HepG2 (cell line): Measurements from ENCODE around the gene ZKSCAN3. TPM values are rescaled to one million over a fixed set of nuclear protein-coding genes. Genes with fewer than 3 reads are reported as not detected.

Experiments
- AKAP8 ChIP-seq: sonication (generic); formaldehyde crosslinking; IDR thresholded peaks from 2 replicates; pipeline ENCODE4 v1.5.1; 2020; ENCODE audit warnings: mild to moderate bottlenecking, missing genetic modification reagents
- CEBPG ChIP-seq: IDR thresholded peaks from 2 replicates; pipeline ENCODE4 v1.6.1; 2016
- FUBP1 ChIP-seq: sonication (generic); formaldehyde crosslinking; IDR thresholded peaks from 2 replicates; pipeline ENCODE4 v1.5.1; 2020; ENCODE audit warnings: missing genetic modification reagents, mild to moderate bottlenecking, borderline replicate concordance
- HIC2 ChIP-seq: sonication (generic); formaldehyde crosslinking; IDR thresholded peaks from 2 replicates; pipeline ENCODE4 v1.9.0; 2022; ENCODE audit warnings: low read depth, missing genetic modification reagents
- HMGXB4 ChIP-seq, 2 experiments: sonication (generic) in 1 of 2; formaldehyde crosslinking in 1 of 2; IDR thresholded peaks; 2 replicates each; pipeline versions ENCODE4 v1.4.0 to v1.6.1; 2018 to 2020; ENCODE audit warnings: missing genetic modification reagents in 2 of 2, borderline replicate concordance in 1 of 2, low read depth in 1 of 2, mild to moderate bottlenecking in 1 of 2, missing biosample characterization in 1 of 2
- HOXA7 ChIP-seq: sonication (generic); formaldehyde crosslinking; IDR thresholded peaks from 2 replicates; pipeline ENCODE4 v1.8.1; 2022; ENCODE audit warnings: mild to moderate bottlenecking, missing genetic modification reagents, moderate library complexity
- MTF2 ChIP-seq: sonication (generic); formaldehyde crosslinking; IDR thresholded peaks from 2 replicates; pipeline ENCODE4 v1.5.0; 2020; ENCODE audit warnings: missing genetic modification reagents, borderline replicate concordance
- PAF1 ChIP-seq: IDR thresholded peaks from 2 replicates; pipeline ENCODE4 v1.6.1; 2016; ENCODE audit warnings: missing genetic modification reagents, missing compliant biosample characterization
- PHF8 ChIP-seq: sonication (generic); formaldehyde crosslinking; IDR thresholded peaks from 2 replicates; pipeline ENCODE4 v1.5.0; 2020; ENCODE audit warnings: missing genetic modification reagents
- SSRP1 ChIP-seq: IDR thresholded peaks from 2 replicates; pipeline ENCODE4 v1.6.1; 2016; ENCODE audit warnings: control low read depth
- U2AF1 ChIP-seq: fragments of 200-400 bp; formaldehyde crosslinking; optimal IDR thresholded peaks from 2 replicates; pipeline ENCODE3; 2017; ENCODE audit warnings: mild to moderate bottlenecking, low read depth, low read length
- ZBTB14 ChIP-seq: sonication (generic); formaldehyde crosslinking; IDR thresholded peaks from 2 replicates; pipeline ENCODE4 v1.4.0; 2020; ENCODE audit warnings: missing genetic modification reagents
- ZBTB7A ChIP-seq: sonication (generic); formaldehyde crosslinking; IDR thresholded peaks from 2 replicates; pipeline ENCODE4 v1.8.0; 2022; ENCODE audit warnings: mild to moderate bottlenecking, missing genetic modification reagents
- ZFP36 ChIP-seq: fragments of 150-350 bp; IDR thresholded peaks from 2 replicates; pipeline ENCODE4 v1.6.1; 2018; ENCODE audit warnings: borderline replicate concordance, low read length, low read depth; ENCODE audit not compliant: partially characterized antibody
- ZMYM4 ChIP-seq: sonication (generic); formaldehyde crosslinking; IDR thresholded peaks from 2 replicates; pipeline ENCODE4 v1.8.1; 2023; ENCODE audit warnings: mild to moderate bottlenecking, missing genetic modification reagents
- ZNF296 ChIP-seq: sonication (generic); formaldehyde crosslinking; conservative IDR thresholded peaks from 2 replicates; pipeline ENCODE4 v1.5.0; 2020; ENCODE audit warnings: mild to moderate bottlenecking, missing genetic modification reagents
- ZNF549 ChIP-seq: sonication (generic); formaldehyde crosslinking; IDR thresholded peaks from 2 replicates; pipeline ENCODE4 v1.5.0; 2020; ENCODE audit warnings: missing genetic modification reagents
- ZNF562 ChIP-seq: sonication (generic); formaldehyde crosslinking; IDR thresholded peaks from 2 replicates; pipeline ENCODE4 v1.8.0; 2022; ENCODE audit warnings: missing genetic modification reagents, borderline replicate concordance
- ZNF850 ChIP-seq: sonication (generic); formaldehyde crosslinking; conservative IDR thresholded peaks from 2 replicates; pipeline ENCODE4 v1.9.0; 2021; ENCODE audit warnings: mild to moderate bottlenecking, missing genetic modification reagents
- ZSCAN5A ChIP-seq: sonication (generic); formaldehyde crosslinking; IDR thresholded peaks from 2 replicates; pipeline ENCODE4 v1.8.0; 2022; ENCODE audit warnings: mild to moderate bottlenecking, missing genetic modification reagents, borderline replicate concordance
- polyA plus RNA-seq, 8 experiments: library from polyadenylated mRNA; depleted of rRNA in 3 of 8; stranded (reverse) in 7 of 8; unstranded in 1 of 8; fragments of >200 nt; fragmentation: Illumina TruSeq in 4 of 8; extraction: Trizol in 4 of 8; gene quantifications; 2 replicates each; pipeline versions ENCODE4 v1.2.1 to v1.2.3, GENCODE V29; 2011 to 2016; ENCODE audit warnings: low read depth in 4 of 8, missing spikeins in 1 of 8, mixed read lengths in 1 of 8; ENCODE audit not compliant: insufficient read depth in 1 of 8
- total RNA-seq, 5 experiments: library from RNA; depleted of rRNA; stranded (reverse); fragments of >200 nt; fragmentation: Illumina TruSeq; extraction: Trizol; gene quantifications; 2 replicates each; pipeline ENCODE4 v1.2.3, GENCODE V29; 2016; ENCODE audit warnings: low read depth in 1 of 5

ZKSCAN3 gene
- total and polyA plus RNA-seq, 2 of the 13 experiments (the other 11 are each of a cell fraction or from before 2014, with no cell fraction given) = 3.3 to 7.4 TPM

GRCh38 chr6:28349892-28350737, at the start of gene ZKSCAN3 (continued):
- TF ChIP-seq HMGXB4 (CRISPR knock-in tag; IDR thresholded peaks at IDR 0.05; ENCODE audit: borderline replicate concordance in 1 of 2, low read depth in 1 of 2) (peak; percentile 85 to 90), ZNF562 (CRISPR knock-in tag) (no peak), PAF1 (CRISPR knock-in tag) (no peak), HIC2 (CRISPR knock-in tag) (no peak), ZBTB7A (CRISPR knock-in tag) (peak; percentile 80), ZFP36 (no peak), U2AF1 (peak; percentile 64), MTF2 (CRISPR knock-in tag) (peak; percentile 53; the same call in 1 of the 2 replicates), AKAP8 (0 out of 2 replicates have a peak, but pooled peaks have one; percentile 76), ZSCAN5A (no peak), HOXA7 (CRISPR knock-in tag) (no peak), ZBTB14 (CRISPR knock-in tag) (no peak), PHF8 (CRISPR knock-in tag) (peak; percentile 89), SSRP1 (CRISPR knock-in tag) (no peak), CEBPG (0 out of 2 replicates have a peak, but pooled peaks have one; percentile 32), ZNF850 (CRISPR knock-in tag) (no peak), ZNF296 (peak; percentile 87), ZNF549 (CRISPR knock-in tag) (no peak), FUBP1 (CRISPR knock-in tag) (no peak), ZMYM4 (CRISPR knock-in tag) (peak; percentile 90)
